ENCODE data around the gene FOXK2. TPM values are rescaled to one million over a fixed set of nuclear protein-coding genes. Genes with fewer than 3 reads are reported as not detected.
"Not testable (repeated sequence)": the region's sequence is repeated elsewhere in the genome, so short reads cannot be mapped to it uniquely, and the experiment has no call there.

Gene FOXK2
- total and polyA plus RNA-seq, 2 donors (not counting 1 experiment from before 2014, with no cell fraction given), result 19.7 to 62.7 TPM

GRCh38 chr17:82503728-82504308, 15.7 kb upstream of the FOXK2 start:
- Mint-ChIP-seq H3K27me3 (no peaks in the 10 kb centered on the region), H3K4me3 (no peak overlapping the region), H3K9me3 (ENCODE audit: insufficient read depth) (no peaks in the 10 kb centered on the region), H3K4me1 (peaks cover 19% of the 10 kb centered on the region), H3K27ac (peak overlapping the region; percentile 20)
- no peak overlapping the region for H3K9ac ChIP-seq (ENCODE audit: low read length)
- peaks cover 0 to 4% (median 0%) of the 10 kb centered on the region in 4 experiments for H3K27me3 ChIP-seq (replicated peaks in 1 of 4; ENCODE audit: control extremely low read depth in 1 of 4, control insufficient read depth in 3 of 4, insufficient read depth in 4 of 4, low read length in 3 of 4)
- H3K9me3 ChIP-seq (ENCODE audit: control extremely low read depth in 1 of 3, control insufficient read depth in 2 of 3, insufficient read depth in 1 of 3, low read length in 2 of 3), result peaks cover 0 to 4% (median 0%) of the 10 kb centered on the region in 3 donors
- TF ChIP-seq EZH2 (IDR thresholded peaks at IDR 0.05; ENCODE audit: borderline replicate concordance, insufficient read depth, low read depth, low read length, poor library complexity, severe bottlenecking), result no peak
- TF ChIP-seq, protein P1, sequence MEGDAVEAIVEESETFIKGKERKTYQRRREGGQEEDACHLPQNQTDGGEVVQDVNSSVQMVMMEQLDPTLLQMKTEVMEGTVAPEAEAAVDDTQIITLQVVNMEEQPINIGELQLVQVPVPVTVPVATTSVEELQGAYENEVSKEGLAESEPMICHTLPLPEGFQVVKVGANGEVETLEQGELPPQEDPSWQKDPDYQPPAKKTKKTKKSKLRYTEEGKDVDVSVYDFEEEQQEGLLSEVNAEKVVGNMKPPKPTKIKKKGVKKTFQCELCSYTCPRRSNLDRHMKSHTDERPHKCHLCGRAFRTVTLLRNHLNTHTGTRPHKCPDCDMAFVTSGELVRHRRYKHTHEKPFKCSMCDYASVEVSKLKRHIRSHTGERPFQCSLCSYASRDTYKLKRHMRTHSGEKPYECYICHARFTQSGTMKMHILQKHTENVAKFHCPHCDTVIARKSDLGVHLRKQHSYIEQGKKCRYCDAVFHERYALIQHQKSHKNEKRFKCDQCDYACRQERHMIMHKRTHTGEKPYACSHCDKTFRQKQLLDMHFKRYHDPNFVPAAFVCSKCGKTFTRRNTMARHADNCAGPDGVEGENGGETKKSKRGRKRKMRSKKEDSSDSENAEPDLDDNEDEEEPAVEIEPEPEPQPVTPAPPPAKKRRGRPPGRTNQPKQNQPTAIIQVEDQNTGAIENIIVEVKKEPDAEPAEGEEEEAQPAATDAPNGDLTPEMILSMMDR (IDR thresholded peaks at IDR 0.05), result no peak
- intact Hi-C loops (cut with micrococcal nuclease), result no loop called here
- H3K4me3 ChIP-seq (ENCODE audit: control extremely low read depth in 1 of 5, extremely low read depth in 1 of 5, insufficient read depth in 1 of 5, low read depth in 2 of 5, low read length in 4 of 5), result no peak overlapping the region
- DNase-seq, result no peak
- no peak for ATAC-seq (ENCODE audit: low read depth)
- H2AFZ ChIP-seq (ENCODE audit: insufficient read depth, low read depth, low read length, poor library complexity, severe bottlenecking), result no peak overlapping the region
- no peaks in the 10 kb centered on the region for H4K20me1 ChIP-seq (ENCODE audit: control insufficient read depth, insufficient read depth, low read length, poor library complexity, severe bottlenecking)
- ChIA-PET CTCF (interaction anchor here (2.0 kb wide), 1 partner anchor 51 kb away, joined by 5 read pairs; no protein-coding TSS in a partner anchor), POLR2A (no interaction called here)
- H3K4me2 ChIP-seq (replicated peaks; ENCODE audit: low read depth, low read length, poor library complexity, severe bottlenecking), result no peak overlapping the region
- H3K79me2 ChIP-seq (ENCODE audit: control insufficient read depth, insufficient read depth, low read length), result peaks cover 3% of the 10 kb centered on the region
- H3K36me3 ChIP-seq (replicated peaks in 1 of 2; ENCODE audit: control extremely low read depth in 1 of 2, control insufficient read depth in 1 of 2, extremely low read depth in 1 of 2, insufficient read depth in 2 of 2, low read length in 1 of 2), result no peaks in the 10 kb centered on the region
- no peak overlapping the region for H3K27ac ChIP-seq (ENCODE audit: low read length in 2 of 2)
- H3K4me1 ChIP-seq (ENCODE audit: control insufficient read depth in 2 of 2, insufficient read depth in 2 of 2, low read length in 2 of 2), result peaks cover 3 to 13% of the 10 kb centered on the region in 2 donors
- WGBS (ENCODE audit: insufficient coverage), result 92% methylated on average over 21 of the region's 21 CpGs

GRCh38 chr17:82505296-82505695, 14.2 kb upstream of the FOXK2 start:
- Mint-ChIP-seq H3K4me1 (peaks cover 15% of the 10 kb centered on the region), H3K4me3 (no peak overlapping the region), H3K27ac (no peak overlapping the region), H3K27me3 (no peaks in the 10 kb centered on the region), H3K9me3 (ENCODE audit: insufficient read depth) (no peaks in the 10 kb centered on the region)
- intact Hi-C loops (cut with micrococcal nuclease), result no loop called here
- H4K20me1 ChIP-seq (ENCODE audit: control insufficient read depth, insufficient read depth, low read length, poor library complexity, severe bottlenecking), result no peaks in the 10 kb centered on the region
- no peak overlapping the region for H2AFZ ChIP-seq (ENCODE audit: insufficient read depth, low read depth, low read length, poor library complexity, severe bottlenecking)
- H3K27me3 ChIP-seq (replicated peaks in 1 of 4; ENCODE audit: control extremely low read depth in 1 of 4, control insufficient read depth in 3 of 4, insufficient read depth in 4 of 4, low read length in 3 of 4), result peaks cover 0 to 4% (median 0%) of the 10 kb centered on the region in 4 experiments
- no peak overlapping the region for H3K9ac ChIP-seq (ENCODE audit: low read length)
- ChIA-PET CTCF (interaction anchor here (1.4 to 2.0 kb wide), 2 partner anchors 14 to 49 kb away, joined by 5 read pairs; no protein-coding TSS in a partner anchor), POLR2A (interaction anchor here (0.6 to 2.0 kb wide), 2 partner anchors 14 to 32 kb away, joined by 8 read pairs; partner anchors contain the start of gene FOXK2)
- no peak overlapping the region for H3K27ac ChIP-seq (ENCODE audit: low read length in 2 of 2)
- H3K4me1 ChIP-seq (ENCODE audit: control insufficient read depth in 2 of 2, insufficient read depth in 2 of 2, low read length in 2 of 2), result peaks cover 3 to 13% of the 10 kb centered on the region in 2 donors
- no peak overlapping the region for H3K4me2 ChIP-seq (replicated peaks; ENCODE audit: low read depth, low read length, poor library complexity, severe bottlenecking)
- WGBS (ENCODE audit: insufficient coverage), result 95% methylated on average over 5 of the region's 6 CpGs
- ATAC-seq (ENCODE audit: low read depth) (no peak), DNase-seq (no peak)
- TF ChIP-seq EZH2 (IDR thresholded peaks at IDR 0.05; ENCODE audit: borderline replicate concordance, insufficient read depth, low read depth, low read length, poor library complexity, severe bottlenecking), result no peak
- TF ChIP-seq, protein P1 (IDR thresholded peaks at IDR 0.05), result no peak
- H3K79me2 ChIP-seq (ENCODE audit: control insufficient read depth, insufficient read depth, low read length), result peaks cover 3% of the 10 kb centered on the region
- H3K36me3 ChIP-seq (replicated peaks in 1 of 2; ENCODE audit: control extremely low read depth in 1 of 2, control insufficient read depth in 1 of 2, extremely low read depth in 1 of 2, insufficient read depth in 2 of 2, low read length in 1 of 2), result no peaks in the 10 kb centered on the region
- no peak overlapping the region for H3K4me3 ChIP-seq (ENCODE audit: control extremely low read depth in 1 of 5, extremely low read depth in 1 of 5, insufficient read depth in 1 of 5, low read depth in 2 of 5, low read length in 4 of 5)
- peaks cover 0 to 4% (median 0%) of the 10 kb centered on the region in 3 donors for H3K9me3 ChIP-seq (ENCODE audit: control extremely low read depth in 1 of 3, control insufficient read depth in 2 of 3, insufficient read depth in 1 of 3, low read length in 2 of 3)

- intact Hi-C loops (cut with micrococcal nuclease), result loop anchor here (1.0 kb wide), 2 partner anchors 12 to 13 kb away; partner anchors contain the start of gene FOXK2
- Histone ChIP-seq H3K4me1 (ENCODE audit: control insufficient read depth in 2 of 2, insufficient read depth in 2 of 2, low read length in 2 of 2) (peaks cover 3 to 13% of the 10 kb centered on the region in 2 donors), H3K27ac (ENCODE audit: low read length in 2 of 2) (peak overlapping the region in 1 of 2 donors; percentile 19), H3K4me2 (replicated peaks; ENCODE audit: low read depth, low read length, poor library complexity, severe bottlenecking) (peak overlapping the region; percentile 52)
- DNase-seq (peak; percentile 73), ATAC-seq (ENCODE audit: low read depth) (peak; percentile 98)
- H3K9me3 Mint-ChIP-seq (ENCODE audit: insufficient read depth); H3K9me3 ChIP-seq (ENCODE audit: control extremely low read depth in 1 of 3, control insufficient read depth in 2 of 3, insufficient read depth in 1 of 3, low read length in 2 of 3); H3K36me3 ChIP-seq (replicated peaks in 1 of 2; ENCODE audit: control extremely low read depth in 1 of 2, control insufficient read depth in 1 of 2, extremely low read depth in 1 of 2, insufficient read depth in 2 of 2, low read length in 1 of 2); H3K79me2 ChIP-seq (ENCODE audit: control insufficient read depth, insufficient read depth, low read length); H3K4me3 ChIP-seq (ENCODE audit: control extremely low read depth in 1 of 5, extremely low read depth in 1 of 5, insufficient read depth in 1 of 5, low read depth in 2 of 5, low read length in 4 of 5); H3K27me3 Mint-ChIP-seq; H3K27me3 ChIP-seq (replicated peaks in 1 of 4; ENCODE audit: control extremely low read depth in 1 of 4, control insufficient read depth in 3 of 4, insufficient read depth in 4 of 4, low read length in 3 of 4); H4K20me1 ChIP-seq (ENCODE audit: control insufficient read depth, insufficient read depth, low read length, poor library complexity, severe bottlenecking); H3K9ac ChIP-seq (ENCODE audit: low read length); H2AFZ ChIP-seq (ENCODE audit: insufficient read depth, low read depth, low read length, poor library complexity, severe bottlenecking): not testable (repeated sequence)
- CTCF ChIA-PET, result interaction anchor here (0.7 to 1.4 kb wide), 4 partner anchors 12 to 47 kb away, joined by 3 to 5 read pairs (median 4); no protein-coding TSS in a partner anchor
- no CpG with 5 or more reads among the region's 7 CpGs for WGBS (ENCODE audit: insufficient coverage)
- Mint-ChIP-seq H3K4me1 (peaks cover 17% of the 10 kb centered on the region), H3K4me3 (peak overlapping the region; percentile 52), H3K27ac (peak overlapping the region; percentile 70)
- POLR2A ChIA-PET, result interaction anchor here (0.8 to 2.0 kb wide), 4 partner anchors 8 to 57 kb away, joined by 3 to 10 read pairs (median 6); partner anchors contain the start of gene FOXK2
Measured at GRCh38 chr17:82506402-82506801, 13.1 kb upstream of the FOXK2 start.

Data from B cell (primary cell).